ENCODE results near the gene TCF7.

DNA sequence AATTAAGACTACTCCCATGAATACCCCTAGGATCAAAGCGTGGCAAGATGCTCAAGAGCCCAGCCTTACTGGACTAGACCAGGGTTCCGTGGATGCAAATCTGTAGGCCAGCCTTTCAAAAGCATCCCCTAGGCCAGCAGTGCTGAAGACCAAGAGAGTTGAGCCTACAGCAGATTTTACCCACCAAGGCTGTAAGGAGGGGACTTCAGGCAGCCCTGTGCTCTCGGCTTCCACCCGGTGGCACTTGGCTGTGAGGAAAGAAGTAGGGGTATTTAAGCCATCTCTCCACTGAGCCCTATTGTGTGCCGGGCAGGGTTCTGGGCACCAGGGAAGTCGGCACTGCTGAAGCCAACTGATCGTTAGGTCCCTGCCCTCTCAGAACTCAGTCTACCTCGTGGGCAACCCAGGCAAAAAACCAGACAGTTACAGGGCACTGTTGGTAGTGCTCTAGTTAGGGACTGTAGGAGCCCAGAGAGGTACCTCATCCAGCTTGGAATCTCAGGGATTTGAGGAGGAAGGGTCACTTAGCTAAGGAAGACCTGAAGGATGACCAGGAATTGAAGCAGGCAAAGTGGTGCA lies 25.5 kb downstream of the TCF7 start:
- TF ChIP-seq CTCF (conservative IDR thresholded peaks at IDR 0.05; ENCODE audit: low read length) (no peak), EZH2phosphoT487 (IDR thresholded peaks at IDR 0.05; ENCODE audit: borderline replicate concordance, low read depth, low read length) (no peak)

All from OCI-LY7 (cell line).